ENCODE measurements around the gene SPTBN5. TPM values are rescaled to one million over a fixed set of nuclear protein-coding genes. Genes with fewer than 3 reads are reported as not detected.
"Not testable (repeated sequence)": the region's sequence is repeated elsewhere in the genome, so short reads cannot be mapped to it uniquely, and the experiment has no call there.

Gene SPTBN5
- total RNA-seq, 1 experiment from 2014 or later: 0.84 TPM

- H3K4me1 ChIP-seq (ENCODE audit: insufficient read depth, low read length): peaks cover 27% of the 10 kb centered on the region
- no peaks in the 10 kb centered on the region for H3F3A ChIP-seq (ENCODE audit: low read length, unreplicated experiment)
- intact Hi-C loops (cut with micrococcal nuclease): no loop called here
- H3K27ac ChIP-seq (ENCODE audit: low read length): peak overlapping the region; percentile 63
- H3K4me2 ChIP-seq (ENCODE audit: low read length): 0 out of 2 replicates have a peak overlapping the region, but pooled peaks have one; percentile 13
- H3K27me3 ChIP-seq (ENCODE audit: low read length): no peaks in the 10 kb centered on the region
- no peak overlapping the region for H3K4me3 ChIP-seq (ENCODE audit: low read length)
- H4K20me1 ChIP-seq (ENCODE audit: low read length): no peaks in the 10 kb centered on the region
- H3K9ac ChIP-seq (ENCODE audit: low read length): no peak overlapping the region; the same call in 1 of the 2 replicates
- peaks cover 29% of the 10 kb centered on the region for H3K79me2 ChIP-seq (ENCODE audit: low read length)
- no TSS peak for BruUV-seq (replicated peaks)
- peak; percentile 21 for ATAC-seq
- peak; percentile 81 for DNase-seq
- H2AFZ ChIP-seq (ENCODE audit: low read length): no peak overlapping the region
- H3K9me3 ChIP-seq (ENCODE audit: low read length): no peaks in the 10 kb centered on the region
- no peaks in the 10 kb centered on the region for H3K36me3 ChIP-seq (ENCODE audit: low read depth, low read length)
- ChIA-PET CTCF (no interaction called here), POLR2A (ENCODE audit: unreplicated experiment) (no interaction called here)
- TF ChIP-seq EZH2 (IDR thresholded peaks at IDR 0.05; ENCODE audit: low read length, unreplicated experiment) (no peak), EZH2phosphoT487 (IDR thresholded peaks at IDR 0.05; ENCODE audit: borderline replicate concordance, low read length) (no peak), CTCF (conservative IDR thresholded peaks at IDR 0.05; ENCODE audit: low read depth, low read length) (no peak)
- no peaks in the 10 kb centered on the region for H3K9me2 ChIP-seq (replicated peaks; ENCODE audit: low read length)
Observed at GRCh38 chr15:41832875-41833274, 61.0 kb downstream of the SPTBN5 start.

- no peak overlapping the region for H2AFZ ChIP-seq (ENCODE audit: low read length)
- H3K4me3 ChIP-seq (ENCODE audit: low read length): no peak overlapping the region
- H3K27me3 ChIP-seq (ENCODE audit: low read length): no peaks in the 10 kb centered on the region
- no peaks in the 10 kb centered on the region for H3K36me3 ChIP-seq (ENCODE audit: low read depth, low read length)
- ATAC-seq: no peak
- H4K20me1 ChIP-seq (ENCODE audit: low read length): no peaks in the 10 kb centered on the region
- no TSS peak for BruUV-seq (replicated peaks)
- no peak for TF ChIP-seq EZH2 (IDR thresholded peaks at IDR 0.05; ENCODE audit: low read length, unreplicated experiment)
- TF ChIP-seq CTCF (conservative IDR thresholded peaks at IDR 0.05; ENCODE audit: low read depth, low read length): no peak
- TF ChIP-seq EZH2phosphoT487 (IDR thresholded peaks at IDR 0.05; ENCODE audit: borderline replicate concordance, low read length): no peak
- intact Hi-C loops (cut with micrococcal nuclease): no loop called here
- no peaks in the 10 kb centered on the region for H3K9me3 ChIP-seq (ENCODE audit: low read length)
- H3K9me2 ChIP-seq (replicated peaks; ENCODE audit: low read length): no peaks in the 10 kb centered on the region
- peak overlapping the region; percentile 63 for H3K27ac ChIP-seq (ENCODE audit: low read length)
- peak overlapping the region; percentile 4; the same call in 1 of the 2 replicates for H3K9ac ChIP-seq (ENCODE audit: low read length)
- H3K4me2 ChIP-seq (ENCODE audit: low read length): 0 out of 2 replicates have a peak overlapping the region, but pooled peaks have one; percentile 13
- H3F3A ChIP-seq (ENCODE audit: low read length, unreplicated experiment): no peaks in the 10 kb centered on the region
- POLR2A ChIA-PET (ENCODE audit: unreplicated experiment): no interaction called here
- CTCF ChIA-PET: no interaction called here
- no peak for DNase-seq
- peaks cover 29% of the 10 kb centered on the region for H3K4me1 ChIP-seq (ENCODE audit: insufficient read depth, low read length)
- peaks cover 29% of the 10 kb centered on the region for H3K79me2 ChIP-seq (ENCODE audit: low read length)
Observed at GRCh38 chr15:41832208-41832607, 61.6 kb downstream of the SPTBN5 start.

DNA sequence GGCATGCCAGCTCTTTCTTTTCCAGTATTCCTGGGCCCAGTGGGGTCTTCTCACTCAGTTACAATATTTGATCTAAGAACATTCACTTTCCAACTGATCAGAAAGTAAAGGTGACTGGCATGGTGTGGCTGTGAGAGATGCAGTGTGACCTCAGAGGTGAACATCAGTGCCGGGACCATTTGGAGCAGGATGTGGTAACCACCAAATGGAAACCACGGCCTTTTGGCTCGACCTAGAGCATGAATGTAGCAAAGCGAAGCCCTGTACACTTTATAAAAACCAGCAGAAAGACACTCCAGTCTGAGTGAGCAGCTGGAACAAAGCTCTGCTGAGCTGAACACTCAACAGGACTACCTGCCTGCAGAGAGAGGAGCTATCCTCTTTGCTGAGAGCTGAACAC is 62.6 kb downstream of the SPTBN5 start:
- H3F3A ChIP-seq (ENCODE audit: low read length, unreplicated experiment); H4K20me1 ChIP-seq (ENCODE audit: low read length); H3K27me3 ChIP-seq (ENCODE audit: low read length); H3K4me2 ChIP-seq (ENCODE audit: low read length); H2AFZ ChIP-seq (ENCODE audit: low read length); H3K27ac ChIP-seq (ENCODE audit: low read length); BruUV-seq (replicated peaks); H3K9me2 ChIP-seq (replicated peaks; ENCODE audit: low read length); CTCF ChIA-PET; intact Hi-C loops (cut with micrococcal nuclease); DNase-seq; H3K9me3 ChIP-seq (ENCODE audit: low read length); H3K4me3 ChIP-seq (ENCODE audit: low read length); H3K36me3 ChIP-seq (ENCODE audit: low read depth, low read length); ATAC-seq; H3K9ac ChIP-seq (ENCODE audit: low read length): not testable (repeated sequence)
- Histone ChIP-seq H3K79me2 (ENCODE audit: low read length) (peaks cover 29% of the 10 kb centered on the region), H3K4me1 (ENCODE audit: insufficient read depth, low read length) (peaks cover 30% of the 10 kb centered on the region)
- POLR2A ChIA-PET (ENCODE audit: unreplicated experiment): interaction anchor here (0.6 kb wide), 1 partner anchor 58 kb away, joined by 4 read pairs; no protein-coding TSS in a partner anchor

Data from PC-3 (cell line).